NCI-H510A treated with DMSO at 0.1 percent for 48 hours (cell line): ENCODE measurements around the gene PXDN.
A peak's percentile ranks its signal among the peaks of the same experiment; 100 is the strongest.
"Not testable (repeated sequence)": the region's sequence is repeated elsewhere in the genome, so short reads cannot be mapped to it uniquely, and the experiment has no call there.

Experiments used
- DNase-seq: peaks from one replicate; lab custom pipeline; 2025; lab: John Stamatoyannopoulos, UW

The PXDN gene

GRCh38 chr2:1777156-1777555 lies 32.8 kb upstream of the PXDN start:
- no peak for DNase-seq

GRCh38 chr2:1775511-1776035 lies 31.3 kb upstream of the PXDN start:
- DNase-seq = no peak

- DNase-seq = no peak
Measured at GRCh38 chr2:1774929-1775328, 30.6 kb upstream of the PXDN start.

- DNase-seq = peak; percentile 69
Measured at GRCh38 chr2:1773883-1774282, 29.6 kb upstream of the PXDN start.

- DNase-seq = no peak
Measured at GRCh38 chr2:1772471-1773267, 28.4 kb upstream of the PXDN start.

- DNase-seq = no peak
Measured at GRCh38 chr2:1771626-1772280, 27.4 kb upstream of the PXDN start.

GRCh38 chr2:1770566-1771380 lies 26.5 kb upstream of the PXDN start:
- DNase-seq = no peak

- DNase-seq = peak; percentile 91
Measured at GRCh38 chr2:1769703-1770422, 25.5 kb upstream of the PXDN start.

GRCh38 chr2:1767939-1768691 lies 23.8 kb upstream of the PXDN start:
- no peak for DNase-seq

GRCh38 chr2:1766851-1767811 lies 22.8 kb upstream of the PXDN start:
- DNase-seq = no peak

GRCh38 chr2:1766425-1766824 lies 22.1 kb upstream of the PXDN start:
- no peak for DNase-seq

GRCh38 chr2:1765201-1765600 lies 20.9 kb upstream of the PXDN start:
- not testable (repeated sequence) for DNase-seq

- DNase-seq = no peak
Measured at GRCh38 chr2:1759611-1759930, 15.3 kb upstream of the PXDN start.

GRCh38 chr2:1758774-1759610 lies 14.7 kb upstream of the PXDN start:
- no peak for DNase-seq

GRCh38 chr2:1758171-1758570 lies 13.9 kb upstream of the PXDN start:
- DNase-seq = no peak

GRCh38 chr2:1757567-1757966 lies 13.3 kb upstream of the PXDN start:
- no peak for DNase-seq

GRCh38 chr2:1757146-1757545 lies 12.8 kb upstream of the PXDN start:
- DNase-seq = not testable (repeated sequence)

GRCh38 chr2:1756456-1756855 lies 12.1 kb upstream of the PXDN start:
- no peak for DNase-seq
